Uterus (tissue), 2 donors: Measurements from ENCODE around the gene CBLB.

Experiments used
- POLR2A ChIP-seq, 2 donors: fragments of 450-650 bp; IDR thresholded peaks; one replicate each; pipeline ENCODE4 v1.6.1; 2016; ENCODE audit warnings: antibody characterized with exemption in 2 of 2, mild to moderate bottlenecking in 1 of 2, moderate library complexity in 1 of 2
- TF ChIP-seq, protein P1 (sequence below), 4 experiments: fragments of 200-600 bp in 2 of 4; fragments of 450-650 bp in 2 of 4; sonication (generic) in 2 of 4; IDR thresholded peaks; one replicate each; pipeline ENCODE4 v1.5.1; 2016 to 2019; ENCODE audit warnings: antibody characterized with exemption in 4 of 4, mild to moderate bottlenecking in 2 of 4, moderate library complexity in 1 of 4

DNA sequence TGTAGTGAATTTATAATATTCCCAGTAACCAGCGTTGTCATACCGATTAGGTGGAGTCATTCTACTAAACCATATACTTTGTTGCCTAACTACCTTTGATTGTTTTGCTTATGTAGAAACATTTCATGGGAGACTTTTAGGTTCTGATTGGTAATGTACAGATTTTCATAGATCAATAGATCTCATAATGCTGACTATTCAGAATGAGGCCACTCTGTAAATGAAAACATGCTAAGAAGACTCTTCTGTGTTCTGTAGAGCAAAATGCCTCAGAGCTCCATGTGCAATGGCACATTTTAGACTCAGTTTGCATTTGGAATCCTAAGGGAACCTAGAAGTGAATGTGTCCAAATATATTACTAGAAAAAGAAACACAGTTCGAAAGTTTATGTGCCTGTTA, 20.0 kb downstream of the CBLB start:
- TF ChIP-seq, protein P1, sequence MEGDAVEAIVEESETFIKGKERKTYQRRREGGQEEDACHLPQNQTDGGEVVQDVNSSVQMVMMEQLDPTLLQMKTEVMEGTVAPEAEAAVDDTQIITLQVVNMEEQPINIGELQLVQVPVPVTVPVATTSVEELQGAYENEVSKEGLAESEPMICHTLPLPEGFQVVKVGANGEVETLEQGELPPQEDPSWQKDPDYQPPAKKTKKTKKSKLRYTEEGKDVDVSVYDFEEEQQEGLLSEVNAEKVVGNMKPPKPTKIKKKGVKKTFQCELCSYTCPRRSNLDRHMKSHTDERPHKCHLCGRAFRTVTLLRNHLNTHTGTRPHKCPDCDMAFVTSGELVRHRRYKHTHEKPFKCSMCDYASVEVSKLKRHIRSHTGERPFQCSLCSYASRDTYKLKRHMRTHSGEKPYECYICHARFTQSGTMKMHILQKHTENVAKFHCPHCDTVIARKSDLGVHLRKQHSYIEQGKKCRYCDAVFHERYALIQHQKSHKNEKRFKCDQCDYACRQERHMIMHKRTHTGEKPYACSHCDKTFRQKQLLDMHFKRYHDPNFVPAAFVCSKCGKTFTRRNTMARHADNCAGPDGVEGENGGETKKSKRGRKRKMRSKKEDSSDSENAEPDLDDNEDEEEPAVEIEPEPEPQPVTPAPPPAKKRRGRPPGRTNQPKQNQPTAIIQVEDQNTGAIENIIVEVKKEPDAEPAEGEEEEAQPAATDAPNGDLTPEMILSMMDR (IDR thresholded peaks at IDR 0.05): no peak
- no peak for TF ChIP-seq POLR2A (IDR thresholded peaks at IDR 0.05)
